ENCODE results near the gene VCY1B. TPM values are rescaled to one million over a fixed set of nuclear protein-coding genes. Genes with fewer than 3 reads are reported as not detected.

Gene VCY1B
- polyA plus RNA-seq, 3 donors, result not detected

GRCh38 chrY:14085877-14086276 lies 29.9 kb downstream of the VCY1B start:
- Histone ChIP-seq H3K4me1 (ENCODE audit: control insufficient read depth in 1 of 2, insufficient read depth in 2 of 2, low read length in 2 of 2) (no peaks in the 10 kb centered on the region), H3K79me2 (ENCODE audit: insufficient read depth, low read length) (no peaks in the 10 kb centered on the region), H3K9me3 (replicated peaks in 1 of 2; ENCODE audit: control insufficient read depth in 1 of 2, insufficient read depth in 1 of 2, low read length in 2 of 2) (no peaks in the 10 kb centered on the region), H3K4me3 (replicated peaks in 1 of 3; ENCODE audit: low read depth in 2 of 3, low read length in 3 of 3) (no peak overlapping the region), H3K9ac (ENCODE audit: insufficient read depth, low read length, poor library complexity, severe bottlenecking) (no peak overlapping the region), H4K20me1 (ENCODE audit: insufficient read depth, low read length) (no peaks in the 10 kb centered on the region), H3K27me3 (ENCODE audit: control insufficient read depth in 2 of 2, insufficient read depth in 2 of 2, low read length in 2 of 2) (no peaks in the 10 kb centered on the region), H2AFZ (ENCODE audit: insufficient read depth, low read depth, low read length, poor library complexity, severe bottlenecking) (no peak overlapping the region), H3K27ac (ENCODE audit: low read depth in 1 of 2, low read length in 2 of 2) (no peak overlapping the region), H3K36me3 (replicated peaks in 1 of 2; ENCODE audit: control insufficient read depth in 1 of 2, insufficient read depth in 2 of 2, low read length in 2 of 2) (no peaks in the 10 kb centered on the region), H3K4me2 (replicated peaks; ENCODE audit: extremely low read depth, low read length, poor library complexity, severe bottlenecking) (no peak overlapping the region)
- Mint-ChIP-seq H3K9me3 (peaks cover 0 to 2% (median 0%) of the 10 kb centered on the region in 7 donors), H3K27me3 (ENCODE audit: low read depth in 3 of 3) (no peaks in the 10 kb centered on the region), H3K4me1 (no peaks in the 10 kb centered on the region), H3K36me3 (no peaks in the 10 kb centered on the region), H3K4me3 (no peak overlapping the region), H3K27ac (no peak overlapping the region)
- TF ChIP-seq, protein P1, sequence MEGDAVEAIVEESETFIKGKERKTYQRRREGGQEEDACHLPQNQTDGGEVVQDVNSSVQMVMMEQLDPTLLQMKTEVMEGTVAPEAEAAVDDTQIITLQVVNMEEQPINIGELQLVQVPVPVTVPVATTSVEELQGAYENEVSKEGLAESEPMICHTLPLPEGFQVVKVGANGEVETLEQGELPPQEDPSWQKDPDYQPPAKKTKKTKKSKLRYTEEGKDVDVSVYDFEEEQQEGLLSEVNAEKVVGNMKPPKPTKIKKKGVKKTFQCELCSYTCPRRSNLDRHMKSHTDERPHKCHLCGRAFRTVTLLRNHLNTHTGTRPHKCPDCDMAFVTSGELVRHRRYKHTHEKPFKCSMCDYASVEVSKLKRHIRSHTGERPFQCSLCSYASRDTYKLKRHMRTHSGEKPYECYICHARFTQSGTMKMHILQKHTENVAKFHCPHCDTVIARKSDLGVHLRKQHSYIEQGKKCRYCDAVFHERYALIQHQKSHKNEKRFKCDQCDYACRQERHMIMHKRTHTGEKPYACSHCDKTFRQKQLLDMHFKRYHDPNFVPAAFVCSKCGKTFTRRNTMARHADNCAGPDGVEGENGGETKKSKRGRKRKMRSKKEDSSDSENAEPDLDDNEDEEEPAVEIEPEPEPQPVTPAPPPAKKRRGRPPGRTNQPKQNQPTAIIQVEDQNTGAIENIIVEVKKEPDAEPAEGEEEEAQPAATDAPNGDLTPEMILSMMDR (IDR thresholded peaks at IDR 0.05), result no peak
- intact Hi-C loops (cut with micrococcal nuclease), result no loop called here
- WGBS (ENCODE audit: insufficient coverage), result no CpG with 5 or more reads among the region's 1 CpG
- DNase-seq, result no peak

Other genes starting within 250 kb of the VCY1B start
- gene VCY, start 69.8 kb upstream of the VCY1B start, polyA plus RNA-seq, result not detected

Data from CD14-positive monocyte (primary cell).